GM12878 (cell line): ENCODE data around the gene LETM1. TPM values are rescaled to one million over a fixed set of nuclear protein-coding genes. Genes with fewer than 3 reads are reported as not detected.

Experiments used
- ATAC-seq: fragments of 200-7000 bp; cut with Tn5 transposase; 3 replicates; pipeline ENCODE4 v1.9.1; 2020; ENCODE audit warnings: mild to moderate bottlenecking, moderate library complexity
- BruUV-seq: library from RNA; stranded (reverse); fragments of 400-500 nt; replicated peaks from 2 replicates; lab custom pipeline; 2021; lab: Mats Ljungman, UMichigan
- CTCF ChIA-PET: fragments of 300-600 bp; sonication (Branson Sonifier 250); formaldehyde crosslinking; extraction: SDS; loops from one replicate; lab custom pipeline; 2021; ENCODE audit warnings: inconsistent platforms; lab: Yijun Ruan, JAX
- POLR2A ChIA-PET: fragments of 350-600 bp; formaldehyde crosslinking; extraction: SDS; loops from one replicate; lab custom pipeline; 2021; ENCODE audit warnings: inconsistent platforms; lab: Charles Lee
- RAD21 ChIA-PET: fragments of 300-600 bp; sonication (Branson Sonifier 250); formaldehyde crosslinking; loops from one replicate; lab custom pipeline; 2023; ENCODE audit warnings: antibody characterized with exemption; ENCODE audit not compliant: unreplicated experiment; lab: Charles Lee
- SMC1A ChIA-PET: fragments of 300-600 bp; sonication (Branson Sonifier 250); formaldehyde crosslinking; loops from one replicate; lab custom pipeline; 2023; ENCODE audit not compliant: unreplicated experiment, uncharacterized antibody; lab: Charles Lee
- DNase-seq: peaks from one replicate; pipeline ENCODE4 v3.0.0-alpha.2; 2011; ENCODE audit warnings: low read depth, low spot score
- FAIRE-seq: peaks from 3 replicates; lab custom pipeline; 2011; peaks lifted over from hg19 to GRCh38; lab: Jason Lieb, UNC
- H2AFZ ChIP-seq: 2 replicates; pipeline ENCODE4 v1.6.0; 2011; ENCODE audit warnings: low read depth, low read length, control low read depth; ENCODE audit not compliant: control insufficient read depth
- H3K27ac ChIP-seq: 2 replicates; pipeline ENCODE4 v1.5.1; 2011; ENCODE audit warnings: control low read depth; ENCODE audit not compliant: control insufficient read depth, insufficient read depth
- H3K27me3 ChIP-seq, 2 experiments: replicated peaks in 1 of 2; 2 replicates each; pipeline versions ENCODE4 v1.6.0 to v1.6.1; 2011; ENCODE audit warnings: low read length in 1 of 2; ENCODE audit not compliant: control insufficient read depth in 2 of 2, insufficient read depth in 2 of 2
- H3K36me3 ChIP-seq, 2 experiments: 2 replicates each; pipeline ENCODE4 v1.5.1; 2011; ENCODE audit warnings: low read length in 1 of 2; ENCODE audit not compliant: control insufficient read depth in 2 of 2, insufficient read depth in 2 of 2
- H3K4me1 ChIP-seq: 2 replicates; pipeline ENCODE4 v1.6.1; 2011; ENCODE audit warnings: mild to moderate bottlenecking, low read length, moderate library complexity, mixed read lengths; ENCODE audit not compliant: control insufficient read depth, insufficient read depth
- H3K4me2 ChIP-seq: 2 replicates; pipeline ENCODE4 v1.6.0; 2011; ENCODE audit warnings: control low read depth; ENCODE audit not compliant: control insufficient read depth, insufficient read depth
- H3K4me3 ChIP-seq: fragments of 200-600 bp; sonication (generic); 2 replicates; pipeline ENCODE4 v1.5.1; 2016
- H3K79me2 ChIP-seq: 2 replicates; pipeline ENCODE4 v1.6.0; 2011; ENCODE audit warnings: low read length; ENCODE audit not compliant: control insufficient read depth, insufficient read depth
- H3K9ac ChIP-seq: 2 replicates; pipeline ENCODE4 v1.8.0; 2011; ENCODE audit warnings: low read length, control low read depth, mixed read lengths; ENCODE audit not compliant: control insufficient read depth, insufficient read depth
- H3K9me3 ChIP-seq: replicated peaks from 3 replicates; pipeline ENCODE4 v1.5.1; 2011; ENCODE audit warnings: mild to moderate bottlenecking, low read length; ENCODE audit not compliant: control insufficient read depth, insufficient read depth
- H4K20me1 ChIP-seq: 2 replicates; pipeline ENCODE4 v1.6.0; 2011; ENCODE audit not compliant: control insufficient read depth, insufficient read depth
- CREM ChIP-seq: IDR thresholded peaks from 2 replicates; pipeline ENCODE4 v1.6.1; 2014; ENCODE audit warnings: antibody characterized with exemption, low read depth
- E2F4 ChIP-seq: IDR thresholded peaks from 2 replicates; pipeline ENCODE4 v1.6.1; 2012; ENCODE audit warnings: low read depth, low read length, improper control_type of control experiment
- IKZF2 ChIP-seq, 2 experiments: fragments of 450-650 bp; IDR thresholded peaks; 2 replicates each; pipeline ENCODE4 v1.6.1; 2017; ENCODE audit warnings: mild to moderate bottlenecking in 2 of 2, moderate library complexity in 2 of 2
- MEF2B ChIP-seq: fragments of 450-650 bp; IDR thresholded peaks from 2 replicates; pipeline ENCODE4 v1.6.1; 2018; ENCODE audit warnings: mild to moderate bottlenecking, moderate library complexity; ENCODE audit not compliant: partially characterized antibody, poor library complexity, severe bottlenecking
- NFXL1 ChIP-seq: fragments of 450-650 bp; IDR thresholded peaks from 2 replicates; pipeline ENCODE4 v1.6.1; 2017; ENCODE audit warnings: antibody characterized with exemption, mild to moderate bottlenecking, borderline replicate concordance
- SMAD5 ChIP-seq: IDR thresholded peaks from 2 replicates; pipeline ENCODE4 v1.6.1; 2016; ENCODE audit warnings: antibody characterized with exemption, low read depth
- SPI1 ChIP-seq: IDR thresholded peaks from 2 replicates; pipeline ENCODE4 v1.6.1; 2011; ENCODE audit warnings: low read depth, mild to moderate bottlenecking, low read length, moderate library complexity, borderline replicate concordance; ENCODE audit not compliant: insufficient read depth
- TBL1XR1 ChIP-seq: IDR thresholded peaks from 2 replicates; pipeline ENCODE4 v1.6.1; 2012; ENCODE audit warnings: low read depth, low read length, improper control_type of control experiment
- TCF12 ChIP-seq: IDR thresholded peaks from 2 replicates; pipeline ENCODE4 v1.6.1; 2011; ENCODE audit warnings: low read depth, mild to moderate bottlenecking, low read length
- TCF3 ChIP-seq: IDR thresholded peaks from 2 replicates; pipeline ENCODE4 v1.6.1; 2012; ENCODE audit warnings: low read depth, mild to moderate bottlenecking, low read length, borderline replicate concordance; ENCODE audit not compliant: insufficient read depth
- ZNF207 ChIP-seq: fragments of 450-650 bp; IDR thresholded peaks from 2 replicates; pipeline ENCODE4 v1.6.1; 2014; ENCODE audit warnings: antibody characterized with exemption, mild to moderate bottlenecking, borderline replicate concordance
- WGBS: methylation state at CpG from one replicate; pipeline ENCODE4 v1.1.6; 2016; ENCODE audit warnings: low lambda C conversion rate; ENCODE audit not compliant: insufficient replicate concordance, insufficient coverage; ENCODE audit errors: missing lambda C conversion rate; 5-methylcytosine and 5-hydroxymethylcytosine counted together
- in situ Hi-C: fragments of 300-500 bp; cut with MboI; formaldehyde crosslinking; loops from 9 replicates; pipeline ENCODE4 v1.14.3; 2018; ENCODE audit warnings: mixed read lengths
- intact Hi-C: fragments of 100-400 bp; cut with micrococcal nuclease; formaldehyde crosslinking; loops from one replicate; pipeline ENCODE4 v1.14.2; 2022; ENCODE audit not compliant: unreplicated experiment
- polyA plus RNA-seq, 11 experiments: library from polyadenylated mRNA; depleted of rRNA in 4 of 11; unstranded in 6 of 11; stranded (reverse) in 5 of 11; fragments of >200 nt; fragmentation: Nextera tagmentation in 4 of 11; fragmentation: Illumina TruSeq in 1 of 11; extraction: Ambion mirVana in 4 of 11; extraction: Trizol in 1 of 11; gene quantifications; 1 replicate in 1 of 11; 2 replicates in 10 of 11; pipeline versions ENCODE4 v1.2.1 to v1.2.3, GENCODE V29; 2011 to 2016; ENCODE audit warnings: inconsistent platforms in 2 of 11, missing spikeins in 2 of 11, low read depth in 1 of 11
- total RNA-seq, 4 experiments: library from RNA; depleted of rRNA in 3 of 4; stranded (reverse); fragments of >200 nt in 3 of 4; fragmentation: Illumina TruSeq in 1 of 4; extraction: Trizol in 1 of 4; gene quantifications; 2 replicates each; pipeline versions ENCODE4 v1.2.1 to v1.2.3, GENCODE V29; 2013 to 2021

The LETM1 gene
- total and polyA plus RNA-seq, 10 of the 15 experiments (the other 5 are each of a cell fraction or from before 2014, with no cell fraction given), result 2.6 to 65.2 (median 30.2) TPM

DNA sequence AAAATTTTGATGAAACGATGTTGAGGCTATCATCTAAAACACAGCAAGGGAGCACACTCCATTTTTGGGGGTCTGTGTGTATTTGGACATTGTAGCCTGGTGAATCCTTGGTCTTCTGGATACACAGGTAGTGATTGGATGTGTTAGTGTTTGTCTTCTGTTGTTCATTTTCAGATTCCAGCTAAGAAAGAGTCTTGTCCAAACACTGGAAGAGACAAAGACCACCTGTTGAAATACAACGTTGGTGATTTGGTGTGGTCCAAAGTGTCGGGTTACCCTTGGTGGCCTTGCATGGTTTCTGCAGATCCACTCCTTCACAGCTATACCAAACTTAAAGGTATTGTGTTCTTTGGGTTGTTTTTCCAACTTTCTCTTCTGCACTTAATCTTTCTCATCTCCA is 48.1 kb upstream of the LETM1 start:
- intact Hi-C loops (no loop called here), in situ Hi-C loops (no loop called here)
- Histone ChIP-seq H3K4me2 (no peak overlapping the region), H3K27ac (no peak overlapping the region), H2AFZ (no peak overlapping the region), H3K36me3 (peaks cover 26 to 34% of the 10 kb centered on the region in 2 experiments), H3K79me2 (peaks cover 51% of the 10 kb centered on the region), H4K20me1 (peaks cover 7% of the 10 kb centered on the region; the same call in 1 of the 2 replicates), H3K4me3 (no peak overlapping the region), H3K9ac (no peak overlapping the region), H3K27me3 (no peaks in the 10 kb centered on the region), H3K9me3 (no peaks in the 10 kb centered on the region), H3K4me1 (peaks cover 1% of the 10 kb centered on the region)
- DNase-seq, result no peak
- RAD21 ChIA-PET, result no interaction called here
- no peak for FAIRE-seq
- WGBS, result 95% methylated on average over 3 of the region's 3 CpGs
- BruUV-seq, result no TSS peak
- ATAC-seq, result no peak
- POLR2A ChIA-PET, result no interaction called here
- CTCF ChIA-PET, result no interaction called here
- SMC1A ChIA-PET, result interaction anchor here (1.2 kb wide), 1 partner anchor 18 kb away, joined by 3 read pairs; no protein-coding TSS in a partner anchor
- TF ChIP-seq MEF2B, result no peak
- TF ChIP-seq SPI1, result no peak
- no peak for TF ChIP-seq E2F4
- no peak for TF ChIP-seq TCF12
- TF ChIP-seq TBL1XR1, result no peak
- no peak for TF ChIP-seq ZNF207
- no peak for TF ChIP-seq CREM
- no peak for TF ChIP-seq IKZF2 (IDR thresholded peaks at IDR 0.05)
- TF ChIP-seq NFXL1, result no peak
- TF ChIP-seq SMAD5, result no peak
- no peak for TF ChIP-seq TCF3
- TF ChIP-seq, all 136 proteins: peak for 0
